DOHH2 (cell line): ENCODE data around the gene B3GNT9.

ENCODE experiments used
- CTCF ChIP-seq: fragments of 200-600 bp; sonication (generic); IDR thresholded peaks from one replicate; pipeline ENCODE4 v1.5.1; 2014; ENCODE audit warnings: antibody characterized with exemption, mild to moderate bottlenecking, low read depth, low read length; ENCODE audit not compliant: poor library complexity, severe bottlenecking
- EZH2phosphoT487 ChIP-seq: fragments of 200-600 bp; sonication (generic); IDR thresholded peaks from 2 replicates; pipeline ENCODE4 v1.6.1; 2017; ENCODE audit warnings: borderline replicate concordance, mild to moderate bottlenecking, antibody characterized with exemption, low read length, moderate library complexity, mixed read lengths

- TF ChIP-seq CTCF: no peak
- no peak for TF ChIP-seq EZH2phosphoT487
Measured at GRCh38 chr16:67105246-67105645, 45.6 kb downstream of the B3GNT9 start.
